Measurements from ENCODE around the gene MAP3K20. TPM values are rescaled to one million over a fixed set of nuclear protein-coding genes. Genes with fewer than 3 reads are reported as not detected.

Gene MAP3K20
- total RNA-seq, 1 donor from 2014 or later, result 23.5 TPM

DNA sequence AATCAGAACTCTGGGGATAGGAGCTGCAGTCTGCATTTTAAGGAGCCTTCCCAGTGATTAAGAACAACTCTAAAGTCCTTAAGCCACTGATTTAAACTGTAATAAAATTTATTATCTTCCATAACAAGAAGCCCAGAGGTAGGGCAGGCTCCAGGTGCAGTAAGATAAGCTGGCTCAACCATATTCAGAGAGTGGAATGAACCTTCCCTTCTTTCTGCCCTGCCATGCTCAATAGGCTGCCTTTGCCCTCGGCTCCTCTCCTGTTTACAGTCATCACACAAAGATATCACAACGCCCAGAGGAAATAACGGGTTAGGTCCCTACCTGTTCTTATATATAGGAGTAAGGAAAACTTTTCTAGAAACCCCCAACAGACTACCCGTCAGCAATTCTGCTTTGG is 188.5 kb downstream of the MAP3K20 start:
- Mint-ChIP-seq H3K27me3 (no peaks in the 10 kb centered on the region), H3K4me3 (no peak overlapping the region), H3K27ac (no peak overlapping the region), H3K36me3 (peaks cover 15% of the 10 kb centered on the region), H3K4me1 (ENCODE audit: unreplicated experiment) (peaks cover 7% of the 10 kb centered on the region), H3K9me3 (no peaks in the 10 kb centered on the region)
- no peak for DNase-seq (ENCODE audit: extremely low spot score, unreplicated experiment)
- TF ChIP-seq, protein P1, sequence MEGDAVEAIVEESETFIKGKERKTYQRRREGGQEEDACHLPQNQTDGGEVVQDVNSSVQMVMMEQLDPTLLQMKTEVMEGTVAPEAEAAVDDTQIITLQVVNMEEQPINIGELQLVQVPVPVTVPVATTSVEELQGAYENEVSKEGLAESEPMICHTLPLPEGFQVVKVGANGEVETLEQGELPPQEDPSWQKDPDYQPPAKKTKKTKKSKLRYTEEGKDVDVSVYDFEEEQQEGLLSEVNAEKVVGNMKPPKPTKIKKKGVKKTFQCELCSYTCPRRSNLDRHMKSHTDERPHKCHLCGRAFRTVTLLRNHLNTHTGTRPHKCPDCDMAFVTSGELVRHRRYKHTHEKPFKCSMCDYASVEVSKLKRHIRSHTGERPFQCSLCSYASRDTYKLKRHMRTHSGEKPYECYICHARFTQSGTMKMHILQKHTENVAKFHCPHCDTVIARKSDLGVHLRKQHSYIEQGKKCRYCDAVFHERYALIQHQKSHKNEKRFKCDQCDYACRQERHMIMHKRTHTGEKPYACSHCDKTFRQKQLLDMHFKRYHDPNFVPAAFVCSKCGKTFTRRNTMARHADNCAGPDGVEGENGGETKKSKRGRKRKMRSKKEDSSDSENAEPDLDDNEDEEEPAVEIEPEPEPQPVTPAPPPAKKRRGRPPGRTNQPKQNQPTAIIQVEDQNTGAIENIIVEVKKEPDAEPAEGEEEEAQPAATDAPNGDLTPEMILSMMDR (conservative IDR thresholded peaks at IDR 0.05), result no peak

DNA sequence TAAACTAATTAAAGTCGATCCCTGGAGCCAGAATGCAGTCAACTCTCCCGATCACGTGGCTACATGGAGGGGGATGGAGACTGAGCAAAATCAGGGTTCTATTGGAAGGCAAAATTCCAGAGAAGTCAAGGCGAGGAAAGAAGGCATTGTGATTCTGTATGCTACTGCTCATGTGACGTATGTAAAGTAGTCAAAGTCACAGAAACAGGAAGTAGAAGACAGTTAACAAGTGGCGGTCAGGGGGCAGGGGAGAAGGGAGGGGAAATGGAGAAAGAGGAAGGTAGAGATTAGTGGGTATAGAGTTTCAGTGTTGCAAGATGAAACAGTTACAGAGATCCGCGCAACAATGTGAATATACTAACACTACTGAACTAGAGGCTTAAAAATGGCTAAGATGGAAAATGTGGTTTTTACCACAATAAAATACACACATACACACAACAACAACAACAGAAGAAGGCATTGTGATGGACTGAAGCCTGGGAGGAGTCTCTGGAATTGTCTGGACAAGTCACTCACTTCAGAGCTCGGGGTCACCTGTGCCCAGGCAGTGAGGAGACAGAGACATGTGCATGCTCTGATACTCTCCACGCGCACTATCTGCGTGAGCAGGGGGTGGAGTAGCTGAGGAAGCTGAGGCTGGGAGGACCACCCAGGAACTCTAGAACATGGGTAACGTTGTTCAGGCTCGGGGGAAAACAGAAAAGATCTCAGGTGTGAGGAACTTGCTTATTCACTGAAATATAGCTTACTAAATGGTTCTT is 189.1 kb downstream of the MAP3K20 start:
- Mint-ChIP-seq H3K36me3 (peaks cover 12% of the 10 kb centered on the region), H3K4me1 (ENCODE audit: unreplicated experiment) (peaks cover 7% of the 10 kb centered on the region), H3K4me3 (no peak overlapping the region), H3K27me3 (no peaks in the 10 kb centered on the region), H3K27ac (no peak overlapping the region), H3K9me3 (no peaks in the 10 kb centered on the region)
- TF ChIP-seq, protein P1 (conservative IDR thresholded peaks at IDR 0.05), result no peak
- DNase-seq (ENCODE audit: extremely low spot score, unreplicated experiment), result no peak

DNA sequence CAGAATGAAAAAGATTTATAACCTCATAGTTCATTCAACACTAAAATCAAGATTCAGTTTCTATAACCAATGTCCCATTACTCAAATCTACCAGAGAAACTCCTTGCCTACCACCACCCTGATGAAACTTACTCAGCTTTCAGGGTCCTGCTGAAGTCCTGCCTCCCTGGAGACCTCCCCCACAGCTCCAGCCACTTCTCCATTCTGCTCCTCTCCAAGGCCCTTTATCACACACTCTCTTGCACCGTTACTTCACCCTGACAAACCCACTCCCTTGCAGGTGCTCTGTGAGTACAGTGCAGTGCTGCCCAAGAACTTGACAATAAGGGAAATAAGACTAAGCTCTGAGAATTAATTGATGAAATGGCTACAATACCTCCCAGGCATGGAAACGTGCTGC is 195.5 kb downstream of the MAP3K20 start:
- no peaks in the 10 kb centered on the region for H3K27me3 Mint-ChIP-seq
- H3K9me3 Mint-ChIP-seq, result no peaks in the 10 kb centered on the region
- TF ChIP-seq, protein P1 (conservative IDR thresholded peaks at IDR 0.05), result no peak
- peaks cover 5% of the 10 kb centered on the region for H3K4me1 Mint-ChIP-seq (ENCODE audit: unreplicated experiment)
- H3K27ac Mint-ChIP-seq, result no peak overlapping the region
- no peak for DNase-seq (ENCODE audit: extremely low spot score, unreplicated experiment)
- no peak overlapping the region for H3K4me3 Mint-ChIP-seq
- no peaks in the 10 kb centered on the region for H3K36me3 Mint-ChIP-seq

DNA sequence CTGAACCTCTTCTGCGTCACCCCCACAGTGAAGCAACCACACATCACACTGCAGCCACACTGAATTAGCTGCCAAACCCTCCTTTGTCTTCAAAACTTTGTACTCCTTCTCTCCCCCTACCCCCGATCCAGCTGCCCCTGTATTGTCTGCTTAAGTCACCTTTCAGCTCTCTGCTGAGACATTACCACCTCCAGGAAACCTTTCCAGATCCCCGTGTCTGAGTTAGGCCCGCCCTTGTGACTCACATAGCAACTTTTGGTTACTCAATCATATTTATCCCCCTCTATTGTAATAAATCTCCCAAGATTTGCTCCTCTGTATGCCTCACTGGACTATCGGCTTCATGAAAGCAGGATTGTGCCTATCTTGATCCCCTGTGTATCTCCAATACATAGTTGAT is 196.2 kb downstream of the MAP3K20 start:
- H3K36me3 Mint-ChIP-seq, result no peaks in the 10 kb centered on the region
- no peak for DNase-seq (ENCODE audit: extremely low spot score, unreplicated experiment)
- TF ChIP-seq, protein P1 (conservative IDR thresholded peaks at IDR 0.05), result no peak

DNA sequence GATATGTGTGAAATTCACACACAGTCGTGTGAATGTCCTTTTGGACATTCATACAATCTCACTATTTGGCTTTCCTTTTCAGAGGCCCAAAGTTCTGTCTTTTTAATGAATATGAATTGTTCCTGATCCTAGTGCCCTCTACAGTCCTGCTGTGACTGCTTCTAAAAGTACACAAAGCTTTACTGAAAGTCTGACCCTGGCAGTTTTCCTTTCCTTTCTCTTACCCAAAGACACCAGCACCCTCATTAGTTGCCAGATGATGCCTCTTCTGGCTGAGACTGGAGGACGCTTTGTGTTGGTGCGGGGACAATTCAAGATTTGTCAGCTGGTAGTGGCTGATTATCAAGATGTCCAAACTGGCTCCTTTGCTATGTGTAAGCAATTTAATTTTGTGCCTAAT is 197.2 kb downstream of the MAP3K20 start:
- Mint-ChIP-seq H3K27ac (no peak overlapping the region), H3K27me3 (no peaks in the 10 kb centered on the region), H3K36me3 (no peaks in the 10 kb centered on the region), H3K9me3 (no peaks in the 10 kb centered on the region), H3K4me3 (no peak overlapping the region), H3K4me1 (ENCODE audit: unreplicated experiment) (peaks cover 5% of the 10 kb centered on the region)
- TF ChIP-seq, protein P1 (conservative IDR thresholded peaks at IDR 0.05), result no peak
- DNase-seq (ENCODE audit: extremely low spot score, unreplicated experiment), result no peak

More for the DNA sequence above, 196.2 kb downstream of the MAP3K20 start:
- Mint-ChIP-seq H3K27ac (no peak overlapping the region), H3K4me1 (ENCODE audit: unreplicated experiment) (peaks cover 5% of the 10 kb centered on the region), H3K9me3 (no peaks in the 10 kb centered on the region), H3K4me3 (no peak overlapping the region), H3K27me3 (no peaks in the 10 kb centered on the region)

Measured in type B pancreatic cell (in vitro differentiated cells).